Endometrium (tissue), 2 donors: ENCODE data around the gene RCE1.

Experiments used
- FAIRE-seq: peaks from 2 replicates; lab custom pipeline; 2012; peaks lifted over from hg19 to GRCh38; lab: Jason Lieb, UNC
- donor health status: control.
- donor health status: control.

RCE1 gene

GRCh38 chr11:66857234-66857926, 14.1 kb downstream of the RCE1 start:
- no peak for FAIRE-seq

- FAIRE-seq: no peak
Observed at GRCh38 chr11:66857927-66858185, 14.6 kb downstream of the RCE1 start.

GRCh38 chr11:66858186-66858938, 15.1 kb downstream of the RCE1 start:
- FAIRE-seq: no peak

- FAIRE-seq: no peak
Observed at GRCh38 chr11:66858939-66859685, 15.9 kb downstream of the RCE1 start.

GRCh38 chr11:66859686-66860448, 16.6 kb downstream of the RCE1 start:
- no peak for FAIRE-seq

- FAIRE-seq: no peak
Observed at GRCh38 chr11:66860449-66860831, 17.2 kb downstream of the RCE1 start.

GRCh38 chr11:66861038-66861773, 18.0 kb downstream of the RCE1 start:
- FAIRE-seq: no peak

GRCh38 chr11:66861774-66862558, 18.7 kb downstream of the RCE1 start:
- FAIRE-seq: no peak

- FAIRE-seq: no peak
Observed at GRCh38 chr11:66862559-66863037, 19.4 kb downstream of the RCE1 start.

- FAIRE-seq: no peak
Observed at GRCh38 chr11:66863428-66864125, 20.3 kb downstream of the RCE1 start.

- FAIRE-seq: no peak
Observed at GRCh38 chr11:66864172-66864901, 21.1 kb downstream of the RCE1 start.

- no peak for FAIRE-seq
Observed at GRCh38 chr11:66864924-66865697, 21.9 kb downstream of the RCE1 start.

- FAIRE-seq: no peak
Observed at GRCh38 chr11:66866007-66866406, 22.8 kb downstream of the RCE1 start.

GRCh38 chr11:66866511-66866986, 23.3 kb downstream of the RCE1 start:
- no peak for FAIRE-seq

- no peak for FAIRE-seq
Observed at GRCh38 chr11:66867425-66868040, 24.3 kb downstream of the RCE1 start.

GRCh38 chr11:66868082-66868725, 25.0 kb downstream of the RCE1 start:
- no peak for FAIRE-seq

GRCh38 chr11:66868726-66869566, 25.7 kb downstream of the RCE1 start:
- no peak for FAIRE-seq
